ENCODE measurements around the gene PILRA. TPM values are rescaled to one million over a fixed set of nuclear protein-coding genes. Genes with fewer than 3 reads are reported as not detected.
"Not testable (repeated sequence)": the region's sequence is repeated elsewhere in the genome, so short reads cannot be mapped to it uniquely, and the experiment has no call there.

The PILRA gene
- total and polyA plus RNA-seq, 4 experiments from 2014 or later: 0.32 to 5.8 (median 5.7) TPM; not detected in 1

- CTCF ChIA-PET (ENCODE audit: partially characterized antibody): no interaction called here
- H3K4me1 ChIP-seq (ENCODE audit: insufficient read depth, low read length): peaks cover under 1% of the 10 kb centered on the region
Measured at GRCh38 chr7:100371561-100372171, 1.6 kb upstream of the PILRA start.

GRCh38 chr7:100372256-100372655 lies 1.0 kb upstream of the PILRA start:
- ChIA-PET POLR2A (ENCODE audit: partially characterized antibody) (no interaction called here), CTCF (ENCODE audit: partially characterized antibody) (no interaction called here)
- DNase-seq: no peak
- intact Hi-C loops (cut with micrococcal nuclease): no loop called here
- Histone ChIP-seq H3K9me3 (ENCODE audit: control insufficient read depth in 1 of 2, low read length in 2 of 2) (no peaks in the 10 kb centered on the region), H3K36me3 (ENCODE audit: insufficient read depth, low read length) (no peaks in the 10 kb centered on the region), H3K4me3 (ENCODE audit: low read length in 2 of 2) (no peak overlapping the region), H3K4me1 (ENCODE audit: insufficient read depth, low read length) (no peaks in the 10 kb centered on the region), H3K27ac (ENCODE audit: low read depth, low read length) (no peak overlapping the region), H3K27me3 (ENCODE audit: insufficient read depth, low read length) (no peaks in the 10 kb centered on the region)
- Mint-ChIP-seq H3K27me3 (no peaks in the 10 kb centered on the region), H3K4me3 (no peak overlapping the region), H3K36me3 (peaks cover 1 to 2% of the 10 kb centered on the region in 2 donors), H3K4me1 (peaks cover 0 to 7% (median 3%) of the 10 kb centered on the region in 4 donors), H3K27ac (peak overlapping the region in 2 of 7 donors; percentile 36 to 65), H3K9me3 (peaks cover 0 to under 1% (median 0%) of the 10 kb centered on the region in 8 donors)

More at GRCh38 chr7:100371561-100372171, 1.6 kb upstream of the PILRA start:
- Histone ChIP-seq H3K9me3 (ENCODE audit: control insufficient read depth in 1 of 2, low read length in 2 of 2) (no peaks in the 10 kb centered on the region), H3K27ac (ENCODE audit: low read depth, low read length) (no peak overlapping the region), H3K4me3 (ENCODE audit: low read length in 2 of 2) (no peak overlapping the region), H3K36me3 (ENCODE audit: insufficient read depth, low read length) (no peaks in the 10 kb centered on the region), H3K27me3 (ENCODE audit: insufficient read depth, low read length) (no peaks in the 10 kb centered on the region)
- intact Hi-C loops (cut with micrococcal nuclease): no loop called here
- DNase-seq: no peak
- peaks cover 2 to 3% of the 10 kb centered on the region in 2 donors for H3K36me3 Mint-ChIP-seq
- peaks cover 2 to 13% (median 7%) of the 10 kb centered on the region in 4 donors for H3K4me1 Mint-ChIP-seq
- no peaks in the 10 kb centered on the region for H3K27me3 Mint-ChIP-seq
- POLR2A ChIA-PET (ENCODE audit: partially characterized antibody): no interaction called here
- no peak overlapping the region for H3K4me3 Mint-ChIP-seq
- H3K27ac Mint-ChIP-seq: peak overlapping the region in 3 of 7 donors; percentile 29 to 65 (median 36)
- H3K9me3 Mint-ChIP-seq: peaks cover 0 to 1% (median 0%) of the 10 kb centered on the region in 8 donors

DNA sequence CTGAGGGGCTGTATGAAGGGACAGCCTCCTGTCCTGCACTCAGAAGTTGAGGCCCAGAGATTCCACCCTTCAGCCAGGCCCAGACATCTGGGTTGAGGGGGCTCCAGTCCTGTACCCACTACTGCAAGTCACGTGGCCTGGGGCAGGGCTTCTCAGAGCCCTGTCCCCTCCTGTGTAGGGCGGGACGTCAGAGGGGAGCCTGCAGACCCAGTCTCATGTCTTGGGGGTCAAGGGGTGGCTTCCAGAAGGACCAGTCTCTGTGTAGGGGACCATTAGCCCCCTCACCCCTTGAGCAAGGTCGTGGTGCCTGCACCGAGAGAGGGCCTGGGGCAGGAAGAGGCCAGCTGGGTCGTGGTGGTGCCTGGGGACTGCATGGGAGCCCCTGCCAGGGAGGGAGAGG lies 593 bp upstream of the PILRA start:
- POLR2A ChIA-PET (ENCODE audit: partially characterized antibody): no interaction called here
- Mint-ChIP-seq H3K4me3 (no peak overlapping the region), H3K27me3 (no peaks in the 10 kb centered on the region), H3K9me3 (no peaks in the 10 kb centered on the region), H3K4me1 (peaks cover 0 to 5% (median 2%) of the 10 kb centered on the region in 4 donors), H3K36me3 (peaks cover 0 to 2% of the 10 kb centered on the region in 2 donors), H3K27ac (peak overlapping the region in 1 of 7 donors; percentile 65)
- H3K4me3 ChIP-seq (ENCODE audit: low read length in 2 of 2): no peak overlapping the region
- no peaks in the 10 kb centered on the region for H3K27me3 ChIP-seq (ENCODE audit: insufficient read depth, low read length)
- no peaks in the 10 kb centered on the region for H3K36me3 ChIP-seq (ENCODE audit: insufficient read depth, low read length)
- no peaks in the 10 kb centered on the region for H3K9me3 ChIP-seq (ENCODE audit: control insufficient read depth in 1 of 2, low read length in 2 of 2)
- no peak overlapping the region for H3K27ac ChIP-seq (ENCODE audit: low read depth, low read length)
- intact Hi-C loops (cut with micrococcal nuclease): no loop called here
- no peaks in the 10 kb centered on the region for H3K4me1 ChIP-seq (ENCODE audit: insufficient read depth, low read length)
- CTCF ChIA-PET (ENCODE audit: partially characterized antibody): no interaction called here
- no peak for DNase-seq

GRCh38 chr7:100373870-100374598 lies 747 bp downstream of the PILRA start:
- CTCF ChIA-PET (ENCODE audit: partially characterized antibody); H3K27me3 Mint-ChIP-seq; H3K4me3 ChIP-seq (ENCODE audit: low read length in 2 of 2); DNase-seq; H3K36me3 Mint-ChIP-seq; H3K27ac ChIP-seq (ENCODE audit: low read depth, low read length); H3K4me1 ChIP-seq (ENCODE audit: insufficient read depth, low read length); H3K4me3 Mint-ChIP-seq; intact Hi-C loops (cut with micrococcal nuclease); H3K4me1 Mint-ChIP-seq; POLR2A ChIA-PET (ENCODE audit: partially characterized antibody); H3K27me3 ChIP-seq (ENCODE audit: insufficient read depth, low read length); H3K36me3 ChIP-seq (ENCODE audit: insufficient read depth, low read length); H3K27ac Mint-ChIP-seq; H3K9me3 Mint-ChIP-seq; H3K9me3 ChIP-seq (ENCODE audit: control insufficient read depth in 1 of 2, low read length in 2 of 2): not testable (repeated sequence)

GRCh38 chr7:100374601-100375000 lies 1.3 kb downstream of the PILRA start:
- CTCF ChIA-PET (ENCODE audit: partially characterized antibody): no interaction called here
- no peaks in the 10 kb centered on the region for H3K27me3 Mint-ChIP-seq
- Histone ChIP-seq H3K27me3 (ENCODE audit: insufficient read depth, low read length) (no peaks in the 10 kb centered on the region), H3K36me3 (ENCODE audit: insufficient read depth, low read length) (no peaks in the 10 kb centered on the region), H3K9me3 (ENCODE audit: control insufficient read depth in 1 of 2, low read length in 2 of 2) (no peaks in the 10 kb centered on the region), H3K4me1 (ENCODE audit: insufficient read depth, low read length) (no peaks in the 10 kb centered on the region), H3K27ac (ENCODE audit: low read depth, low read length) (no peak overlapping the region), H3K4me3 (ENCODE audit: low read length in 2 of 2) (no peak overlapping the region)
- POLR2A ChIA-PET (ENCODE audit: partially characterized antibody): no interaction called here
- H3K9me3 Mint-ChIP-seq: no peaks in the 10 kb centered on the region
- H3K36me3 Mint-ChIP-seq: peaks cover 0 to 5% of the 10 kb centered on the region in 2 donors
- DNase-seq: no peak
- H3K4me1 Mint-ChIP-seq: peaks cover 0 to 5% (median 2%) of the 10 kb centered on the region in 4 donors
- peak overlapping the region in 1 of 7 donors; percentile 24 for H3K27ac Mint-ChIP-seq
- intact Hi-C loops (cut with micrococcal nuclease): no loop called here
- H3K4me3 Mint-ChIP-seq: no peak overlapping the region

GRCh38 chr7:100376066-100376465 lies 2.8 kb downstream of the PILRA start:
- Mint-ChIP-seq H3K27ac (no peak overlapping the region), H3K9me3 (no peaks in the 10 kb centered on the region), H3K4me1 (peaks cover 0 to 5% (median 2%) of the 10 kb centered on the region in 4 donors), H3K27me3 (no peaks in the 10 kb centered on the region), H3K36me3 (peaks cover 0 to 5% of the 10 kb centered on the region in 2 donors), H3K4me3 (no peak overlapping the region)
- intact Hi-C loops (cut with micrococcal nuclease): no loop called here
- H3K36me3 ChIP-seq (ENCODE audit: insufficient read depth, low read length): no peaks in the 10 kb centered on the region
- no peaks in the 10 kb centered on the region for H3K9me3 ChIP-seq (ENCODE audit: control insufficient read depth in 1 of 2, low read length in 2 of 2)
- ChIA-PET CTCF (ENCODE audit: partially characterized antibody) (interaction anchor here (0.6 kb wide), 1 partner anchor 1071 kb away, joined by 3 read pairs; no protein-coding TSS in a partner anchor), POLR2A (ENCODE audit: partially characterized antibody) (no interaction called here)
- DNase-seq: no peak
- no peak overlapping the region for H3K27ac ChIP-seq (ENCODE audit: low read depth, low read length)
- no peak overlapping the region for H3K4me3 ChIP-seq (ENCODE audit: low read length in 2 of 2)
- H3K27me3 ChIP-seq (ENCODE audit: insufficient read depth, low read length): no peaks in the 10 kb centered on the region
- no peaks in the 10 kb centered on the region for H3K4me1 ChIP-seq (ENCODE audit: insufficient read depth, low read length)

- Mint-ChIP-seq H3K4me1 (peaks cover 0 to 5% (median 2%) of the 10 kb centered on the region in 4 donors), H3K36me3 (peaks cover 0 to 5% of the 10 kb centered on the region in 2 donors), H3K4me3 (no peak overlapping the region), H3K27me3 (no peaks in the 10 kb centered on the region), H3K9me3 (peaks cover 0 to 1% (median 0%) of the 10 kb centered on the region in 8 donors), H3K27ac (no peak overlapping the region)
- no peaks in the 10 kb centered on the region for H3K9me3 ChIP-seq (ENCODE audit: control insufficient read depth in 1 of 2, low read length in 2 of 2)
- intact Hi-C loops (cut with micrococcal nuclease): no loop called here
- no peaks in the 10 kb centered on the region for H3K27me3 ChIP-seq (ENCODE audit: insufficient read depth, low read length)
- H3K4me1 ChIP-seq (ENCODE audit: insufficient read depth, low read length): no peaks in the 10 kb centered on the region
- H3K4me3 ChIP-seq (ENCODE audit: low read length in 2 of 2): no peak overlapping the region
- CTCF ChIA-PET (ENCODE audit: partially characterized antibody): interaction anchor here (0.6 to 0.7 kb wide), 2 partner anchors 30 to 523 kb away, joined by 4 read pairs; no protein-coding TSS in a partner anchor
- DNase-seq: no peak
- POLR2A ChIA-PET (ENCODE audit: partially characterized antibody): no interaction called here
- H3K36me3 ChIP-seq (ENCODE audit: insufficient read depth, low read length): no peaks in the 10 kb centered on the region
- H3K27ac ChIP-seq (ENCODE audit: low read depth, low read length): no peak overlapping the region
Measured at GRCh38 chr7:100378114-100378755, 4.9 kb downstream of the PILRA start.

All from CD4-positive, alpha-beta memory T cell (primary cell).